ENCODE measurements around the gene ANKRD9.
"Not testable (repeated sequence)": the region's sequence is repeated elsewhere in the genome, so short reads cannot be mapped to it uniquely, and the experiment has no call there.

ANKRD9 gene

GRCh38 chr14:102509746-102510615 is at the start of gene ANKRD9:
TSS of gene ANKRD9 (minus strand) at chr14:102509776. CDS start at chr14:102507889, 1,887 bp downstream.
- peak; percentile 93 for DNase-seq

- no peak for DNase-seq
Observed at GRCh38 chr14:102558556-102558955, 49.0 kb upstream of the ANKRD9 start.

- DNase-seq, result no peak
Observed at GRCh38 chr14:102557434-102558226, 48.1 kb upstream of the ANKRD9 start.

GRCh38 chr14:102556098-102556677 is 46.6 kb upstream of the ANKRD9 start:
- no peak for DNase-seq

- DNase-seq, result peak; percentile 70
Observed at GRCh38 chr14:102554821-102555819, 45.5 kb upstream of the ANKRD9 start.

- DNase-seq, result no peak
Observed at GRCh38 chr14:102551995-102552705, 42.6 kb upstream of the ANKRD9 start.

- not testable (repeated sequence) for DNase-seq
Observed at GRCh38 chr14:102550927-102551401, 41.4 kb upstream of the ANKRD9 start.

- no peak for DNase-seq
Observed at GRCh38 chr14:102548616-102549240, 39.2 kb upstream of the ANKRD9 start.

- DNase-seq, result no peak
Observed at GRCh38 chr14:102545461-102546265, 36.1 kb upstream of the ANKRD9 start.

- no peak for DNase-seq
Observed at GRCh38 chr14:102544747-102545460, 35.3 kb upstream of the ANKRD9 start.

- no peak for DNase-seq
Observed at GRCh38 chr14:102544046-102544746, 34.6 kb upstream of the ANKRD9 start.

GRCh38 chr14:102541771-102542170 is 32.2 kb upstream of the ANKRD9 start:
- no peak for DNase-seq

- DNase-seq, result not testable (repeated sequence)
Observed at GRCh38 chr14:102541029-102541491, 31.5 kb upstream of the ANKRD9 start.

GRCh38 chr14:102540315-102541028 is 30.9 kb upstream of the ANKRD9 start:
- no peak for DNase-seq

- DNase-seq, result no peak
Observed at GRCh38 chr14:102539544-102540314, 30.2 kb upstream of the ANKRD9 start.

GRCh38 chr14:102538602-102539543 is 29.3 kb upstream of the ANKRD9 start:
- DNase-seq, result no peak
